Measurements from ENCODE around the gene FRMD5. TPM values are rescaled to one million over a fixed set of nuclear protein-coding genes. Genes with fewer than 3 reads are reported as not detected.

The FRMD5 gene
- total and polyA plus RNA-seq, 2 donors (not counting 1 experiment from before 2014, with no cell fraction given): 1.9 to 4.3 TPM

- peak in 1 of 2 donors; percentile 65 for DNase-seq (ENCODE audit: low read depth in 2 of 2)
- Histone ChIP-seq H3K27me3 (ENCODE audit: control insufficient read depth, insufficient read depth, low read length) (no peaks in the 10 kb centered on the region), H4K20me1 (ENCODE audit: control insufficient read depth, extremely low read depth, insufficient read depth, low read length) (no peaks in the 10 kb centered on the region), H3K4me1 (ENCODE audit: control insufficient read depth, extremely low read depth, insufficient read depth, low read length) (peaks cover 7% of the 10 kb centered on the region), H2AFZ (ENCODE audit: low read length) (no peak overlapping the region), H3K4me2 (ENCODE audit: extremely low read depth, insufficient read depth, low read length) (no peak overlapping the region), H3K36me3 (ENCODE audit: control insufficient read depth, insufficient read depth, low read length) (no peaks in the 10 kb centered on the region), H3K9ac (ENCODE audit: insufficient read depth, low read length) (no peak overlapping the region), H3K9me3 (ENCODE audit: control insufficient read depth, insufficient read depth, low read depth, low read length) (no peaks in the 10 kb centered on the region), H3K27ac (ENCODE audit: insufficient read depth, low read length) (no peak overlapping the region), H3K4me3 (replicated peaks in 1 of 4; ENCODE audit: control extremely low read depth in 1 of 4, insufficient read depth in 1 of 4, low read depth in 3 of 4, low read length in 4 of 4) (no peak overlapping the region), H3K79me2 (ENCODE audit: control insufficient read depth, insufficient read depth, low read length) (no peaks in the 10 kb centered on the region)
- TF ChIP-seq CTCF (conservative IDR thresholded peaks at IDR 0.05 in 1 of 2, IDR thresholded peaks at IDR 0.05 in 1 of 2; ENCODE audit: low read depth in 1 of 2, low read length in 2 of 2): no peak
- TF ChIP-seq EZH2 (IDR thresholded peaks at IDR 0.05; ENCODE audit: low read length, missing control alignments): no peak
Observed at GRCh38 chr15:44163370-44163769, 31.7 kb downstream of the FRMD5 start.

GRCh38 chr15:44160796-44161195 lies 34.3 kb downstream of the FRMD5 start:
- Histone ChIP-seq H3K27me3 (ENCODE audit: control insufficient read depth, insufficient read depth, low read length) (no peaks in the 10 kb centered on the region), H4K20me1 (ENCODE audit: control insufficient read depth, extremely low read depth, insufficient read depth, low read length) (no peaks in the 10 kb centered on the region), H3K79me2 (ENCODE audit: control insufficient read depth, insufficient read depth, low read length) (no peaks in the 10 kb centered on the region), H3K4me3 (replicated peaks in 1 of 4; ENCODE audit: control extremely low read depth in 1 of 4, insufficient read depth in 1 of 4, low read depth in 3 of 4, low read length in 4 of 4) (no peak overlapping the region), H3K27ac (ENCODE audit: insufficient read depth, low read length) (no peak overlapping the region), H3K9me3 (ENCODE audit: control insufficient read depth, insufficient read depth, low read depth, low read length) (no peaks in the 10 kb centered on the region), H3K4me1 (ENCODE audit: control insufficient read depth, extremely low read depth, insufficient read depth, low read length) (peaks cover 9% of the 10 kb centered on the region), H3K4me2 (ENCODE audit: extremely low read depth, insufficient read depth, low read length) (no peak overlapping the region), H2AFZ (ENCODE audit: low read length) (no peak overlapping the region), H3K9ac (ENCODE audit: insufficient read depth, low read length) (no peak overlapping the region), H3K36me3 (ENCODE audit: control insufficient read depth, insufficient read depth, low read length) (no peaks in the 10 kb centered on the region)
- TF ChIP-seq EZH2 (IDR thresholded peaks at IDR 0.05; ENCODE audit: low read length, missing control alignments) (no peak), CTCF (conservative IDR thresholded peaks at IDR 0.05 in 1 of 2, IDR thresholded peaks at IDR 0.05 in 1 of 2; ENCODE audit: low read depth in 1 of 2, low read length in 2 of 2) (no peak)
- no peak for DNase-seq (ENCODE audit: low read depth in 2 of 2)

GRCh38 chr15:44159492-44159891 lies 35.6 kb downstream of the FRMD5 start:
- H3K9ac ChIP-seq (ENCODE audit: insufficient read depth, low read length): no peak overlapping the region
- peaks cover 9% of the 10 kb centered on the region for H3K4me1 ChIP-seq (ENCODE audit: control insufficient read depth, extremely low read depth, insufficient read depth, low read length)
- no peaks in the 10 kb centered on the region for H3K27me3 ChIP-seq (ENCODE audit: control insufficient read depth, insufficient read depth, low read length)
- no peaks in the 10 kb centered on the region for H3K9me3 ChIP-seq (ENCODE audit: control insufficient read depth, insufficient read depth, low read depth, low read length)
- H3K27ac ChIP-seq (ENCODE audit: insufficient read depth, low read length): no peak overlapping the region
- no peaks in the 10 kb centered on the region for H3K36me3 ChIP-seq (ENCODE audit: control insufficient read depth, insufficient read depth, low read length)
- no peak for DNase-seq (ENCODE audit: low read depth in 2 of 2)
- no peak overlapping the region for H3K4me2 ChIP-seq (ENCODE audit: extremely low read depth, insufficient read depth, low read length)
- H4K20me1 ChIP-seq (ENCODE audit: control insufficient read depth, extremely low read depth, insufficient read depth, low read length): no peaks in the 10 kb centered on the region
- no peak overlapping the region for H3K4me3 ChIP-seq (replicated peaks in 1 of 4; ENCODE audit: control extremely low read depth in 1 of 4, insufficient read depth in 1 of 4, low read depth in 3 of 4, low read length in 4 of 4)
- TF ChIP-seq CTCF (conservative IDR thresholded peaks at IDR 0.05 in 1 of 2, IDR thresholded peaks at IDR 0.05 in 1 of 2; ENCODE audit: low read depth in 1 of 2, low read length in 2 of 2) (no peak), EZH2 (IDR thresholded peaks at IDR 0.05; ENCODE audit: low read length, missing control alignments) (no peak)
- H2AFZ ChIP-seq (ENCODE audit: low read length): no peak overlapping the region
- no peaks in the 10 kb centered on the region for H3K79me2 ChIP-seq (ENCODE audit: control insufficient read depth, insufficient read depth, low read length)

All from fibroblast of lung (primary cell).